Small intestine (tissue), 7 donors: ENCODE measurements around the gene PCSK2. TPM values are rescaled to one million over a fixed set of nuclear protein-coding genes. Genes with fewer than 3 reads are reported as not detected.

Experiments used
- DNase-seq, 2 donors: peaks; one replicate each; pipeline versions ENCODE4 v3.0.0 to v3.0.0-alpha.2; 2013
- FAIRE-seq: peaks from 2 replicates; lab custom pipeline; 2012; peaks lifted over from hg19 to GRCh38; lab: Jason Lieb, UNC
- H3K27ac ChIP-seq, 3 donors: one replicate each; pipeline ENCODE4 v1.5.1; 2013; ENCODE audit warnings: low read length in 2 of 3, mild to moderate bottlenecking in 2 of 3, control low read depth in 1 of 3, inconsistent platforms in 1 of 3, low read depth in 1 of 3, moderate library complexity in 1 of 3
- H3K27me3 ChIP-seq, 3 donors: one replicate each; pipeline ENCODE4 v1.6.1; 2013; ENCODE audit warnings: low read length in 3 of 3, inconsistent platforms in 1 of 3; ENCODE audit not compliant: control insufficient read depth in 3 of 3, insufficient read depth in 3 of 3
- H3K36me3 ChIP-seq, 3 donors: one replicate each; pipeline ENCODE4 v1.6.1; 2013; ENCODE audit warnings: low read length in 3 of 3, inconsistent platforms in 1 of 3, low read depth in 1 of 3, mild to moderate bottlenecking in 1 of 3, moderate library complexity in 1 of 3; ENCODE audit not compliant: control insufficient read depth in 3 of 3, insufficient read depth in 2 of 3
- H3K4me1 ChIP-seq, 3 donors: one replicate each; pipeline ENCODE4 v1.6.1; 2013; ENCODE audit warnings: low read length in 2 of 3, inconsistent platforms in 1 of 3, low read depth in 1 of 3, mild to moderate bottlenecking in 1 of 3, moderate library complexity in 1 of 3; ENCODE audit not compliant: control insufficient read depth in 3 of 3, insufficient read depth in 2 of 3
- H3K4me3 ChIP-seq, 3 donors: one replicate each; pipeline ENCODE4 v1.5.1; 2013; ENCODE audit warnings: low read length in 3 of 3, control low read depth in 1 of 3, inconsistent platforms in 1 of 3, low read depth in 1 of 3, mild to moderate bottlenecking in 1 of 3, moderate library complexity in 1 of 3
- H3K9me3 ChIP-seq, 2 donors: one replicate each; pipeline ENCODE4 v1.6.1; 2013; ENCODE audit warnings: low read depth in 1 of 2, low read length in 1 of 2; ENCODE audit not compliant: control insufficient read depth in 2 of 2, insufficient read depth in 1 of 2
- WGBS, 3 donors: extraction: QIAGEN DNeasy Blood & Tissue Kit; methylation state at CpG; one replicate each; pipeline ENCODE4 v1.1.7; 2013; 5-methylcytosine and 5-hydroxymethylcytosine counted together
- polyA plus RNA-seq, 4 donors: library from polyadenylated mRNA; stranded (reverse) in 3 of 4; unstranded in 1 of 4; fragments of 200-250 nt in 3 of 4; fragments of 120-200 nt in 1 of 4; gene quantifications; one replicate each; pipeline versions ENCODE4 v1.2.1 to v1.2.3, GENCODE V29; 2013
- donor health status: healthy with polysubstance abuse.
- donor health status: control.
- donor health status: control.
- donor health status: Bipolar disorder and iron deficiency.
- donor health status: healthy.

The PCSK2 gene
- polyA plus RNA-seq, 4 donors, result 0.27 to 2.6 (median 0.78) TPM

DNA sequence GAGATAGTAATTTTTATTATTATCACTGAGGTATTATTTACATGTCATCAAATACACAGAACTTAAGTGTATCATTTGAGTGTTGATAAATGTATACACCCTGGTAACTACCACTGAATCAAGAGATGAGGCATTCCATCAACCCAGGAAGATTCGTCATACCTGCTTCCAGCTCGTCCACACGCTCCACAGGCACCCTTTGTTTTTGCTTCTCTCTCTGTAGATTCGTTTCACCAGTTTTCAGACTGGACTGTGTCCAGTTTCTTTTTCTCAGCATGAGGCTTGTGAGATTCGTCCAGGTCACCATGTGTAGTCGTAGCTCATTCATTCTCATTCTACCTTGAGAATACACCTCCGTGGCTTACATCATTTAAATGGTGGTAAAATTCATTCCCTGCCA is 239.8 kb downstream of the PCSK2 start:
- Histone ChIP-seq H3K4me3 (no peak overlapping the region), H3K27me3 (no peaks in the 10 kb centered on the region), H3K9me3 (no peaks in the 10 kb centered on the region), H3K36me3 (no peaks in the 10 kb centered on the region), H3K4me1 (no peaks in the 10 kb centered on the region), H3K27ac (no peak overlapping the region)
- WGBS, 3 donors, result 76 to 82% (median 77%) methylated on average over 7 of the region's 7 CpGs
- DNase-seq, result no peak
- FAIRE-seq, result no peak

DNA sequence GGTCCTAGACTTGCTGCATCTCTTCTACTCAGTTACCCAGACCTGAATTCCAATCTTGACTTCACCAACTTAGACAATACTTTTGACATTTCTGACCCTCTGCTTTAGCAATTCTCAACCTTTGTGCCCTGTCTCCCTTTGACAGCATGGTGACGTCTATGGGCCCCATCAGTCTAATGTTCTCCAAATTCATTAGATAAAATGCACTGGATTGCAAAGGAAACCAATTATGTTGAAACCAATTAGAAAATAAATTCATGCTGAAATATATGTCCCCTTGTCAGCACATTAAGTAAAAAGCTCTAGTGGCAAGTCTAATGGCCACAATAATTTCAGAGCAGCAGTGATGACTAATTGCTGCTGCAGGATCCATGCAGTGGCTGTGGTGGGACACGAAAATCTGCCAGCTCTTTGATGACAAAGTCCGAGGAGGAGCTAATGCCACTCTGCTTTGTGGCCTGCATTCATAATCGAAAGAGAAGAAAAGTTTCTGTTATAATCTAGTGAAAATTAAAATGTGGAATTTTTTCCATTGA is 240.3 kb downstream of the PCSK2 start:
- no peaks in the 10 kb centered on the region for H3K9me3 ChIP-seq
- 72 to 80% (median 72%) methylated on average over 4 of the region's 4 CpGs for WGBS, 3 donors
- no peaks in the 10 kb centered on the region for H3K36me3 ChIP-seq
- no peak overlapping the region for H3K27ac ChIP-seq
- DNase-seq, result no peak
- H3K4me1 ChIP-seq, result no peaks in the 10 kb centered on the region
- no peak for FAIRE-seq
- no peaks in the 10 kb centered on the region for H3K27me3 ChIP-seq
- H3K4me3 ChIP-seq, result no peak overlapping the region

DNA sequence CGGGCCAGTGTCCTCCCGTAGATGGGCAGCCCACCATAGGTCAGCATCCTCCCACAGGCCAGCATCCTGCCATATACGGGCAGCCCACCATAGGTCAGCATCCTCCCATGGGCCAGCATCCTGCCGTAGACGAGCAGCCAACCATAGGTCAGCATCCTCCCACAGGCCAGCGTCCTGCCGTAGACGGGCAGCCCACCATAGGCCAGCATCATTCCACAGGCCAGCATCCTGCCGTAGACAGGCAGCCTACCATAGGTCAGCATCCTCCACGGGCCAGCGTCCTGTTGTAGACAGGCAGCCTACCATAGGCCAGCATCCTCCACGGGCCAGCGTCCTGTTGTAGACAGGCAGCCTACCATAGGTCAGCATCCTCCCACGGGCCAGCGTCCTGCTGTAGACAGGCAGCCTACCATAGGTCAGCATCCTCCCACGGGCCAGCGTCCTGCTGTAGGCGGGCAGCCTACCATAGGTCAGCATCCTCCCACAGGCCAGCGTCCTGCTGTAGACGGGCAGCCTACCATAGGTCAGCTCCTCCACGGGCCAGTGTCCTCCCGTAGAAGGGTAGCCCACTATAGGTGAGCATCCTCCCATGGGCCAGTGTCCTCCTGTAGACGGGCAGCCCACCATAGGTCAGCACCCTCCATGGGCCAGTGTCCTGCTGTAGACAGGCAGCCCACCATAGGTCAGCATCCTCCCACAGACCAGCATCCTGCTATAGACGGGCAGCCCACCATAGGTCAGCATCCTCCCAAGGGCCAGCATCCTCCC is 241.4 kb downstream of the PCSK2 start:
- H3K27ac ChIP-seq, result no peak overlapping the region
- WGBS, 3 donors, result 87 to 91% (median 88%) methylated on average over 24 of the region's 24 CpGs
- no peaks in the 10 kb centered on the region for H3K9me3 ChIP-seq
- FAIRE-seq (no peak), DNase-seq (no peak)
- no peaks in the 10 kb centered on the region for H3K27me3 ChIP-seq
- H3K4me1 ChIP-seq, result no peaks in the 10 kb centered on the region
- no peaks in the 10 kb centered on the region for H3K36me3 ChIP-seq
- H3K4me3 ChIP-seq, result no peak overlapping the region

DNA sequence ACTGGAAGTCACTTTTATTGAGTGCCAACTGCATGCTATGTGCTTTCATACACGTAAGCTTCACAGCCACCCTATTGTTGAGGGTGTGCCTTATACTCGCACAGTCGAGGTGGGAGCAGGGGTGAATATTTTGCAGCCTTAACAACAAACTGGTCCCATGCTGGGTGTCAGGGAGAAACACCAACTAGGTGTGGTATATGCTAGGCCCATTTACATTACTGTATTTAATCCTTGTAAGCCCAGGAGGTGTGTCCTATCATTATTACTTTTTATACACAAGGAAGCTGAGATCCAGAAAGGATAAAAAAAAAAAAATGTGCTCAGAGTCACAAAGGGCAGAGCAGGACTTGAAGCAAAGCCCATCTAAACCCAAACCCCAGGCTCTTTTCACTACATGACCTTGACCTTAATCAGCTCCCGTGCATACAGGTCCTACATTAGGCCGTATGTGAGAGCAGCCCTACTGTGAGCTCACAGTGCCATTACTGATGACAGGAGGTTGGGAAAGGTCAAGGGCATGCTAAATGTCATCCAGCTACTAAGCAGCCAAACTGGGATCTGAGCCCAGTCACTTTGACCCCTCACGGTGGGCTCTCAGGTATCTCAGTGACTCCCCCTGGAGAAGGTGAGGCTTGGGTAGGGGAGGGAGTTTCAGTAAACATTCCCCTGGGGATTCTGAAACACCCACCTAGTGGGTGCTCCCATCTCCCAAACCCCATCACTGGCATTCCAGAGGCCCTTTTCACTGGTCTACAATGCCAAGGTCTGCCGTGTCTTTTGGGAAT is 242.6 kb downstream of the PCSK2 start:
- Histone ChIP-seq H3K36me3 (no peaks in the 10 kb centered on the region), H3K4me3 (no peak overlapping the region), H3K4me1 (no peaks in the 10 kb centered on the region), H3K27me3 (no peaks in the 10 kb centered on the region), H3K27ac (no peak overlapping the region), H3K9me3 (no peaks in the 10 kb centered on the region)
- WGBS, 3 donors, result 79 to 81% (median 80%) methylated on average over 7 of the region's 7 CpGs
- DNase-seq (no peak), FAIRE-seq (no peak)

DNA sequence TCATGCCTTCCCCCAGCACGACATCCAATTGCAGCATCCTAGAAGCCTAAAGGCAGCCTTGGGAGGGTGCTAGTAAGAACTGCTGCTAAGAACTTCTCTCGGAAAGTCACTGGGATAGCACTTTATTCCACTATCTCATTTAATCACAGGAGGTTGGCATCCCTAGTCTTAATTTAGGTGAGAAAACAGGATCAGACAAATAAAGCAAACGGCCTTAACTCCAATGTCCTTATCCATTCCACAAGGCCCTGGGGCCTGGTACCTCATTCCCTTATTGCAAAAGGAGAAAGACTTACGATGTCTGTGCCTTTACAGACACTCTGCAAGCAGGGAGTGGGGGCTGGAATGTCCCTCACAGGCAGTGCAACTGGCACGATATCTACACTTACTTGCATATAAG is 243.7 kb downstream of the PCSK2 start:
- Histone ChIP-seq H3K4me3 (no peak overlapping the region), H3K9me3 (no peaks in the 10 kb centered on the region), H3K4me1 (no peaks in the 10 kb centered on the region), H3K27me3 (no peaks in the 10 kb centered on the region), H3K36me3 (no peaks in the 10 kb centered on the region), H3K27ac (no peak overlapping the region)
- WGBS, 3 donors, result 85 to 95% (median 87%) methylated on average over 5 of the region's 5 CpGs
- DNase-seq, result no peak
- FAIRE-seq, result no peak

DNA sequence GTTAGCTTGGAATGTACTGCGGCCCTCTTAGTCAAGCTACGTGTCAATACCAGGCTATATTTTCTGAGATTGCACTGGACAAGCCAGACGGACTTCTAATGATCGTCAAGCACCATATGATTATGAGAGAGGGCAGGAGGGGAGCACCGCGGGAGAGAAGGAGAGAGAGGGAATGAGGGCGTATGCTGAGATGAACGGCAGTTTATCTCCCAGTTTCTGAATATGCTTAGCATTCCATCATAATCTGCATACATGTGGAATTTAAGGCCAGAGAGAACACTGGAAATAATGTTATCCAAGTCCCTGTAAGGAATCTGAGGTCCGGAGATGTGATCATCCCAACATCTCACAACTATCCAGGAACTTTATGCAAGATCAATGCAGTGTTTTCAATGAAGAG is 244.1 kb downstream of the PCSK2 start:
- FAIRE-seq, result no peak

DNA sequence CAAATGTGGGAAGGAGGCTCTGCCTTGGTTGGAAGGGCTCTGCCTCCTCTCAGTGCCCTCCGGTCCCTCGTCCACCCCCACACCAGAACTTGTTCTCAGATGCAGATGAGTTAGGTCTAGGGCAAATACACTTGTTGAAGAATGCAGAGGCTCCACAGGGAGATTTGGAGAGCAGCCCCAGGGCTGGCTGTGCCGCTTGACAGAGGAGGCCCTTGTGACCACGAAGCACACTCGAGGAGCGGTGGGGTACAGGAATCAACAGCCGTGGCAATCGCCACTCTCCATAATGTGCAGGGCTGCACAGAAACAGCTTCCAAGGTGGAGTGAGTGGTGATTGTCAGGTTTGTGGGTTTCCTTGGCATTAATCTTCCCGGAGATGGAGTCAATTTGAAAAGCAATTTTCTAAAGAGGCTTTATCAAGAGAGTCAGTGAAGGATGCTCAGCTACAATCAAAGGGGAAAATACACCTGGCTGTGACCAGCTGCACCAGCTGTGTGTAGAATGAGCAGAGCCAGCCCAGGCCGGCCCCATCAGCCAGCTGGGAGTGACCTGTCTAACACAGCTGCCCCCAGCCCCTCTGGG is 244.9 kb downstream of the PCSK2 start:
- H3K4me3 ChIP-seq, result no peak overlapping the region
- DNase-seq (no peak), FAIRE-seq (no peak)
- no peaks in the 10 kb centered on the region for H3K36me3 ChIP-seq
- H3K9me3 ChIP-seq, result no peaks in the 10 kb centered on the region
- no peaks in the 10 kb centered on the region for H3K4me1 ChIP-seq
- no peak overlapping the region for H3K27ac ChIP-seq
- WGBS, 3 donors, result 78 to 86% (median 81%) methylated on average over 10 of the region's 10 CpGs
- no peaks in the 10 kb centered on the region for H3K27me3 ChIP-seq

More for the DNA sequence above, 244.1 kb downstream of the PCSK2 start:
- H3K9me3 ChIP-seq, result no peaks in the 10 kb centered on the region
- H3K27ac ChIP-seq, result no peak overlapping the region
- WGBS, 3 donors, result 82 to 86% (median 86%) methylated on average over 9 of the region's 9 CpGs
- H3K27me3 ChIP-seq, result no peaks in the 10 kb centered on the region
- H3K36me3 ChIP-seq, result no peaks in the 10 kb centered on the region
- DNase-seq, result no peak
- no peak overlapping the region for H3K4me3 ChIP-seq
- no peaks in the 10 kb centered on the region for H3K4me1 ChIP-seq

DNA sequence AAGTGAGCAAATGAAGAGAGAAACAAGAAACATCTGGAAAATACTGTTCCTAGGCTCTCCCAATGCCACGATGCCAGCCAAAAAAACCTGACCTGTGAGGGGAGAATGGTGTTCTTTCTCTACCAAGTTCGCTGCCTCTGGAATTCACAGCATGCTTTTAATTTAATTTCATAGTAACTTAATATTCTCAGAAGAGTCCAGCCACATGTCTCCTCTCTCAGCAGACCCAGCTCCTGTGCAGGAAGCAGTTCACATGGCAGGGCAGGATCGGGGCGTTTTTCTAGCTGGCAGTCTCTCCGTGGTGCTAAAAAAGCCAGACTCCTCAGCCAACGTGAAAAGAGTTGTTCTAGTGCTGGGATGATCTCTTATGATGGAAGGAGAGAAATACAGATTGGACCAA is 246.8 kb downstream of the PCSK2 start:
- no peak overlapping the region for H3K4me3 ChIP-seq
- no peaks in the 10 kb centered on the region for H3K4me1 ChIP-seq
- no peaks in the 10 kb centered on the region for H3K36me3 ChIP-seq
- 81 to 84% (median 84%) methylated on average over 6 of the region's 6 CpGs for WGBS, 3 donors
- H3K9me3 ChIP-seq, result no peaks in the 10 kb centered on the region
- no peak overlapping the region for H3K27ac ChIP-seq
- FAIRE-seq, result no peak
- no peaks in the 10 kb centered on the region for H3K27me3 ChIP-seq
- DNase-seq, result no peak
